Hepatocyte (in vitro differentiated cells): Measurements from ENCODE around the gene SDK1. TPM values are rescaled to one million over a fixed set of nuclear protein-coding genes. Genes with fewer than 3 reads are reported as not detected.

Experiments used
- DNase-seq: peaks from one replicate; pipeline ENCODE4 v3.0.0-alpha.2; 2016; ENCODE audit warnings: low spot score
- H2AFZ ChIP-seq: fragments of 200-600 bp; sonication (generic); 2 replicates; pipeline ENCODE4 v1.6.0; 2016; ENCODE audit warnings: antibody characterized with exemption, mild to moderate bottlenecking
- H3K27ac ChIP-seq: fragments of 200-600 bp; sonication (generic); 2 replicates; pipeline ENCODE4 v1.5.1; 2016; ENCODE audit warnings: mild to moderate bottlenecking
- H3K27me3 ChIP-seq: fragments of 200-600 bp; sonication (generic); 2 replicates; pipeline ENCODE4 v1.6.1; 2016
- H3K36me3 ChIP-seq: fragments of 200-600 bp; sonication (generic); replicated peaks from 2 replicates; pipeline ENCODE4 v1.5.1; 2016; ENCODE audit warnings: low read depth; ENCODE audit not compliant: insufficient read depth
- H3K4me1 ChIP-seq: fragments of 200-600 bp; sonication (generic); 2 replicates; pipeline ENCODE4 v1.5.1; 2016; ENCODE audit warnings: mild to moderate bottlenecking, moderate library complexity; ENCODE audit not compliant: insufficient read depth
- H3K4me2 ChIP-seq: fragments of 200-600 bp; sonication (generic); 2 replicates; pipeline ENCODE4 v1.6.0; 2016
- H3K4me3 ChIP-seq: fragments of 200-600 bp; sonication (generic); 2 replicates; pipeline ENCODE4 v1.5.1; 2016; ENCODE audit warnings: mild to moderate bottlenecking
- H3K79me2 ChIP-seq: fragments of 200-600 bp; sonication (generic); 2 replicates; pipeline ENCODE4 v1.6.0; 2017; ENCODE audit warnings: mild to moderate bottlenecking
- H3K9me2 ChIP-seq: fragments of 200-600 bp; sonication (generic); replicated peaks from 2 replicates; pipeline ENCODE4 v1.6.0; 2017; ENCODE audit warnings: mild to moderate bottlenecking; ENCODE audit not compliant: insufficient read depth
- H3K9me3 ChIP-seq: fragments of 200-600 bp; sonication (generic); 2 replicates; pipeline ENCODE4 v1.5.1; 2016; ENCODE audit warnings: low read depth, mild to moderate bottlenecking
- H4K20me1 ChIP-seq: fragments of 200-600 bp; sonication (generic); 2 replicates; pipeline ENCODE4 v1.6.0; 2016; ENCODE audit warnings: mild to moderate bottlenecking; ENCODE audit not compliant: insufficient read depth, poor library complexity, severe bottlenecking
- EZH2 ChIP-seq: fragments of 200-600 bp; sonication (generic); IDR thresholded peaks from 2 replicates; pipeline ENCODE4 v1.6.1; 2016; ENCODE audit warnings: antibody characterized with exemption, mild to moderate bottlenecking, borderline replicate concordance
- EZH2phosphoT487 ChIP-seq: fragments of 200-600 bp; sonication (generic); IDR thresholded peaks from one replicate; pipeline ENCODE4 v1.6.1; 2018; ENCODE audit warnings: antibody characterized with exemption, mild to moderate bottlenecking, low read depth, moderate library complexity; ENCODE audit not compliant: unreplicated experiment, severe bottlenecking
- WGBS: methylation state at CpG from one replicate; pipeline ENCODE4 v1.1.6; 2016; ENCODE audit warnings: low lambda C conversion rate; ENCODE audit errors: missing lambda C conversion rate; 5-methylcytosine and 5-hydroxymethylcytosine counted together
- polyA plus RNA-seq: library from polyadenylated mRNA; unstranded; fragments of >200 nt; fragmentation: Nextera tagmentation; extraction: Ambion mirVana; gene quantifications from 2 replicates; pipeline ENCODE4 v1.2.1, GENCODE V29; 2016
- total RNA-seq: library from RNA; depleted of rRNA; stranded (reverse); fragments of >200 nt; gene quantifications from 2 replicates; pipeline ENCODE4 v1.2.3, GENCODE V29; 2014
- TF ChIP-seq, protein P1 (sequence below): fragments of 200-600 bp; sonication (generic); IDR thresholded peaks from 2 replicates; pipeline ENCODE4 v1.5.1; 2016; ENCODE audit warnings: antibody characterized with exemption, mild to moderate bottlenecking; ENCODE audit not compliant: poor library complexity

The SDK1 gene
- total and polyA plus RNA-seq, 2 experiments from 2014 or later = 4.3 to 10.0 TPM

DNA sequence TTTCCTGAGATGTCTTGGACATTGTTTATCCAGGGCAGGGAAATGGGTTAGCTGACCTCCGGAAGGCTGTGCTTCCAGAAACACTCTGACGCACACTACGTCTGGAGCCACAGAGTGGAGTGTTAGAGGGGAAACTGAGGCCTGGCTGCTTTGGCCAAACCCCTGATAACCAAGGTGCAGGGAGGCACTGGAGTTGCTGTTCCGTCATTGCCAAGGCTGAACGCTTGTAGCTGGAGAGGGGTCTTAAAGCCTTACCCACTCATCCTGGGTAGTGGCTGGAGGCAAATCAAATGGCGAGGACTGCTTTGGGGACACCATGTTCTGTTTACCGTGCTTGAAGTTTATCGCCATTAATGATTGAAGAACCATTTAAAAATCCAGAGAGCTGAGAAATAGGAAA lies 776.9 kb downstream of the SDK1 start:
- Histone ChIP-seq H3K36me3 (no peaks in the 10 kb centered on the region), H3K4me2 (no peak overlapping the region), H3K9me3 (no peaks in the 10 kb centered on the region), H3K27ac (no peak overlapping the region), H3K27me3 (no peaks in the 10 kb centered on the region), H2AFZ (no peak overlapping the region), H4K20me1 (no peaks in the 10 kb centered on the region), H3K4me3 (no peak overlapping the region), H3K79me2 (no peaks in the 10 kb centered on the region), H3K9me2 (no peaks in the 10 kb centered on the region), H3K4me1 (no peaks in the 10 kb centered on the region)
- DNase-seq = no peak
- 98% methylated on average over 8 of the region's 8 CpGs for WGBS
- TF ChIP-seq EZH2 (no peak), EZH2phosphoT487 (no peak)
- TF ChIP-seq, protein P1, sequence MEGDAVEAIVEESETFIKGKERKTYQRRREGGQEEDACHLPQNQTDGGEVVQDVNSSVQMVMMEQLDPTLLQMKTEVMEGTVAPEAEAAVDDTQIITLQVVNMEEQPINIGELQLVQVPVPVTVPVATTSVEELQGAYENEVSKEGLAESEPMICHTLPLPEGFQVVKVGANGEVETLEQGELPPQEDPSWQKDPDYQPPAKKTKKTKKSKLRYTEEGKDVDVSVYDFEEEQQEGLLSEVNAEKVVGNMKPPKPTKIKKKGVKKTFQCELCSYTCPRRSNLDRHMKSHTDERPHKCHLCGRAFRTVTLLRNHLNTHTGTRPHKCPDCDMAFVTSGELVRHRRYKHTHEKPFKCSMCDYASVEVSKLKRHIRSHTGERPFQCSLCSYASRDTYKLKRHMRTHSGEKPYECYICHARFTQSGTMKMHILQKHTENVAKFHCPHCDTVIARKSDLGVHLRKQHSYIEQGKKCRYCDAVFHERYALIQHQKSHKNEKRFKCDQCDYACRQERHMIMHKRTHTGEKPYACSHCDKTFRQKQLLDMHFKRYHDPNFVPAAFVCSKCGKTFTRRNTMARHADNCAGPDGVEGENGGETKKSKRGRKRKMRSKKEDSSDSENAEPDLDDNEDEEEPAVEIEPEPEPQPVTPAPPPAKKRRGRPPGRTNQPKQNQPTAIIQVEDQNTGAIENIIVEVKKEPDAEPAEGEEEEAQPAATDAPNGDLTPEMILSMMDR = no peak

DNA sequence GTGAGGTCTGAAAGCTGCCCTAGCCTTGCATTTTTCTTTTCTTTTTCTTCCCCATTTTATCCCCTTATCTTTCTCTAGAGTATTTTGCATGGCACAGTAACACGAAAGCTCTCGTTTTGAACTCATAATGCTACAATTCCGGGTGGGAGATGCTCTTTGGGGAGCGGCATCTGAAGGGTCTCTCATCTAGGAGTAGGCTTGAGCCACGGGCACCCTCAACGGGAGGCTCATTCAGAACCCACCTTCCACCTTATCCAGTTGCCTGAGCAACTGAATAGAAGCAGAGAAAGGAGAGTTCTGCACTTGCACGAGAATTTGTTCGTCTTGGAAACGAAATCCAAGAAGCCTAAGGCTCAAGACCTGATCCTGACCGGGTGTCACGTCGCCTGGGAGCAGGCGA lies 777.5 kb downstream of the SDK1 start:
- no peak for DNase-seq
- TF ChIP-seq EZH2 = no peak
- Histone ChIP-seq H3K4me1 (no peaks in the 10 kb centered on the region), H3K27ac (no peak overlapping the region), H3K27me3 (no peaks in the 10 kb centered on the region), H3K4me3 (no peak overlapping the region), H3K36me3 (no peaks in the 10 kb centered on the region), H2AFZ (no peak overlapping the region), H3K4me2 (no peak overlapping the region), H3K79me2 (no peaks in the 10 kb centered on the region), H3K9me3 (no peaks in the 10 kb centered on the region), H4K20me1 (no peaks in the 10 kb centered on the region), H3K9me2 (no peaks in the 10 kb centered on the region)
- WGBS = 74% methylated on average over 13 of the region's 13 CpGs

DNA sequence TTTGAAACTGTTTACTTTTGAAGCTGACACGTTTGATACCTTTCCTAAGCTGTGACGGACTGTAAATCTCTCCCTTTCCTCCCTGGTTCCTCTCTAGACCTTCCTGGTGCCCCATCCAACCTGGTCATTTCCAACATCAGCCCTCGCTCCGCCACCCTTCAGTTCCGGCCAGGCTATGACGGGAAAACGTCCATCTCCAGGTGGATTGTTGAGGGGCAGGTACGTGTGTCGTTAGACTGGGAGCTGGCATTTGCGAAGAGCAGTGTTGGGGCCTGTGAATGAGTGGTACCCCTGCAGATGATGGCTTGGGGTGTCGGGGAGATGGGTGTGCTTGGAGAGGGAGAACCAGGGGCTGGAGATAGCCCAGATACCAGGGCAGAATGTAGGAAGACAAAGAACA lies 778.3 kb downstream of the SDK1 start:
- 97% methylated on average over 11 of the region's 11 CpGs for WGBS
- no peak overlapping the region for H2AFZ ChIP-seq
- H3K27ac ChIP-seq = no peak overlapping the region
- no peaks in the 10 kb centered on the region for H4K20me1 ChIP-seq
- no peaks in the 10 kb centered on the region for H3K4me1 ChIP-seq
- DNase-seq = no peak
- H3K4me2 ChIP-seq = no peak overlapping the region
- H3K36me3 ChIP-seq = no peaks in the 10 kb centered on the region
- no peaks in the 10 kb centered on the region for H3K27me3 ChIP-seq
- TF ChIP-seq, protein P1 = no peak
- TF ChIP-seq EZH2phosphoT487 (no peak), EZH2 (no peak)
- H3K79me2 ChIP-seq = no peaks in the 10 kb centered on the region
- no peaks in the 10 kb centered on the region for H3K9me3 ChIP-seq
- H3K9me2 ChIP-seq = no peaks in the 10 kb centered on the region
- no peak overlapping the region for H3K4me3 ChIP-seq

DNA sequence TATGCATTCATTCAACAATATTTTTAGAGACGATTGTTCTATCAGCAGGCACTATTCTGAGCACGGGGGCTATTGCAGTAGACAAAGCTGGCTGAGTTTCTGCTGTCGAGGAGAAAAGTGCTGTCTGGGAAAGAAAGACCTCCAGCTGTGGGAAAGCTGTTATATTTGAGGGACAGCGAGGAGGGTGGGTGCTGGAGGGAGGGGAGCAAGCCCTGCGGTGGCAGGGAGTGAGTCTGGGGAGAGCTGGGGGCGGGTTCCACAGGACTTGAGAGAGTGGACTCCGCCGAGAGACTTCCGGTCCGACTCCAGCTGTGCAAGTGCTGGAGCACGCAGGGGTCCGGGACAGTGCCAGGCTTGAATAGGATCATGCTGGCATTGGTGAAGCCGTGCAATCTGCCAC lies 778.9 kb downstream of the SDK1 start:
- H3K27me3 ChIP-seq = no peaks in the 10 kb centered on the region
- no peaks in the 10 kb centered on the region for H3K4me1 ChIP-seq
- no peak overlapping the region for H3K4me3 ChIP-seq
- TF ChIP-seq, protein P1 = no peak
- TF ChIP-seq EZH2 = no peak
- H4K20me1 ChIP-seq = no peaks in the 10 kb centered on the region
- no peaks in the 10 kb centered on the region for H3K9me2 ChIP-seq
- no peaks in the 10 kb centered on the region for H3K36me3 ChIP-seq
- H3K9me3 ChIP-seq = no peaks in the 10 kb centered on the region
- no peak overlapping the region for H2AFZ ChIP-seq
- WGBS = 70% methylated on average over 13 of the region's 13 CpGs
- no peak overlapping the region for H3K4me2 ChIP-seq
- no peak for DNase-seq
- H3K79me2 ChIP-seq = no peaks in the 10 kb centered on the region
- H3K27ac ChIP-seq = no peak overlapping the region
